IPS DF 6.9 (cell line): ENCODE data around the gene IPO7.
A peak's percentile ranks its signal among the peaks of the same experiment; 100 is the strongest.

Experiments used
- DNase-seq: peaks from one replicate; pipeline ENCODE4 v3.0.0-alpha.2; 2013; ENCODE audit warnings: low read depth, low spot score
- H3K27ac ChIP-seq: one replicate; pipeline ENCODE4 v1.5.1; 2013; ENCODE audit warnings: low read length, control low read depth
- H3K27me3 ChIP-seq: 2 replicates; pipeline ENCODE4 v1.6.1; 2013; ENCODE audit warnings: mild to moderate bottlenecking, low read length; ENCODE audit not compliant: control insufficient read depth, insufficient read depth
- H3K36me3 ChIP-seq: 2 replicates; pipeline ENCODE4 v1.6.1; 2013; ENCODE audit warnings: low read length; ENCODE audit not compliant: control insufficient read depth, insufficient read depth
- H3K4me1 ChIP-seq: 2 replicates; pipeline ENCODE4 v1.6.1; 2013; ENCODE audit warnings: low read length; ENCODE audit not compliant: control insufficient read depth, insufficient read depth
- H3K4me3 ChIP-seq: 2 replicates; pipeline ENCODE4 v1.5.1; 2013; ENCODE audit warnings: mild to moderate bottlenecking, low read length
- H3K9me3 ChIP-seq: 2 replicates; pipeline ENCODE4 v1.6.1; 2013; ENCODE audit warnings: low read length, inconsistent platforms; ENCODE audit not compliant: control insufficient read depth, insufficient read depth
- WGBS: extraction: QIAGEN DNeasy Blood & Tissue Kit; methylation state at CpG from one replicate; pipeline ENCODE4 v1.1.7; 2013; ENCODE audit warnings: mixed read lengths, missing lambda C conversion rate; ENCODE audit not compliant: insufficient read length, insufficient coverage; 5-methylcytosine and 5-hydroxymethylcytosine counted together

The IPO7 gene

DNA sequence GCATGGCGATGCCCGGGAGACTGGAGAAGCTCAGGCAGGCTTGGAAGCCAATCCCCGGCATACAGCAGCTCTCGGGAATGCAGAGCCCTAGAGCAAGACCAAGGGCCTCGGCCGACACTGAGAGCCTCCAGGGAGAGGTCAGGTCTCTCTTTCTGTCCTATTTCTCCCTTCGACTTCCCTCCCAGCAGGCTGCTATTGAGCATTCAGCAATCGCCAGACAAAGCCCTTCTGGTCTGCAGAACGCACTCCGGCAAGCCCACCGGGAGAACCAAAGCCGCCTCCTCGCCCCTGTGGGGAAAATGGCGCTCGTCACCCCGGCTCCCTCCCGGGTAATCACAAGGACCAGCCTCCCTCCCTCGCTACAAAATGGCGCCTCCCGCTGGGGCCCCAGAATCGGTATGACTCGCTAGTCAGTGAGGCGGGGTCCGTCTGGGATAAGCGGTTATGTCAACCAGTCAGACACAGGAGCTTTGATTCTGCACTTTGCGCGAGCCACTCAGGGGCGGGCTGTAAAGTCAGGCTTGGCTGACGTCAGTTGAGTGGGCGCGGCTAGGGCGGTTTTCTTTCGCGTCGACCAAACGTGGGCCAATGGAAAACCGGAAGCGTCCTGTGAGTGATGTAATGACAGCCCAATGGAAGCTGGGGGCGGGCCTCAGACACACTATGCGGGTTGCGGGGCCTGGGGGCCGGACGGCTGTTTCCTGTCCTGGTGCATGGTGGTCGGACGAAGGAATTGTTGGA is 76.0 kb downstream of the IPO7 start, which contains the start of gene ZNF143:
TSS of gene ZNF143 (plus strand) at position 691 of the 741 bp plus-strand sequence. CDS start 10,297 bp downstream, outside the sequence.
- H3K36me3 ChIP-seq, result no peaks in the 10 kb centered on the region
- peak; percentile 100 for DNase-seq
- no peaks in the 10 kb centered on the region for H3K27me3 ChIP-seq
- no peaks in the 10 kb centered on the region for H3K4me1 ChIP-seq
- no CpG with 5 or more reads among the region's 45 CpGs for WGBS
- peak within 1 kb of the TSS; percentile 0 for H3K27ac ChIP-seq
- no peaks in the 10 kb centered on the region for H3K9me3 ChIP-seq
- peak within 1 kb of the TSS; percentile 76 for H3K4me3 ChIP-seq

GRCh38 chr11:9461063-9461759 is 76.8 kb downstream of the IPO7 start:
- H3K36me3 ChIP-seq, result no peaks in the 10 kb centered on the region
- no peak overlapping the region for H3K27ac ChIP-seq
- no peak for DNase-seq
- H3K27me3 ChIP-seq, result no peaks in the 10 kb centered on the region
- no peaks in the 10 kb centered on the region for H3K4me1 ChIP-seq
- H3K9me3 ChIP-seq, result no peaks in the 10 kb centered on the region
- H3K4me3 ChIP-seq, result peak overlapping the region; percentile 64; the same call in 1 of the 2 replicates
- no CpG with 5 or more reads among the region's 57 CpGs for WGBS

GRCh38 chr11:9461760-9462134 is 77.3 kb downstream of the IPO7 start:
- H3K4me3 ChIP-seq, result peak overlapping the region; percentile 64; the same call in 1 of the 2 replicates
- H3K36me3 ChIP-seq, result no peaks in the 10 kb centered on the region
- no peak overlapping the region for H3K27ac ChIP-seq
- no peaks in the 10 kb centered on the region for H3K9me3 ChIP-seq
- no peaks in the 10 kb centered on the region for H3K27me3 ChIP-seq
- no CpG with 5 or more reads among the region's 10 CpGs for WGBS
- no peak for DNase-seq
- H3K4me1 ChIP-seq, result no peaks in the 10 kb centered on the region

GRCh38 chr11:9462172-9462799 is 77.8 kb downstream of the IPO7 start:
- H3K4me1 ChIP-seq, result no peaks in the 10 kb centered on the region
- H3K27ac ChIP-seq, result no peak overlapping the region
- H3K4me3 ChIP-seq, result no peak overlapping the region
- H3K9me3 ChIP-seq, result no peaks in the 10 kb centered on the region
- no peak for DNase-seq
- no peaks in the 10 kb centered on the region for H3K36me3 ChIP-seq
- no CpG with 5 or more reads among the region's 16 CpGs for WGBS
- H3K27me3 ChIP-seq, result no peaks in the 10 kb centered on the region

GRCh38 chr11:9462806-9463537 is 78.5 kb downstream of the IPO7 start:
- H3K27me3 ChIP-seq, result no peaks in the 10 kb centered on the region
- H3K36me3 ChIP-seq, result no peaks in the 10 kb centered on the region
- H3K9me3 ChIP-seq, result no peaks in the 10 kb centered on the region
- no peak for DNase-seq
- WGBS, result no CpG with 5 or more reads among the region's 8 CpGs
- H3K4me3 ChIP-seq, result no peak overlapping the region
- H3K4me1 ChIP-seq, result no peaks in the 10 kb centered on the region
- H3K27ac ChIP-seq, result no peak overlapping the region

DNA sequence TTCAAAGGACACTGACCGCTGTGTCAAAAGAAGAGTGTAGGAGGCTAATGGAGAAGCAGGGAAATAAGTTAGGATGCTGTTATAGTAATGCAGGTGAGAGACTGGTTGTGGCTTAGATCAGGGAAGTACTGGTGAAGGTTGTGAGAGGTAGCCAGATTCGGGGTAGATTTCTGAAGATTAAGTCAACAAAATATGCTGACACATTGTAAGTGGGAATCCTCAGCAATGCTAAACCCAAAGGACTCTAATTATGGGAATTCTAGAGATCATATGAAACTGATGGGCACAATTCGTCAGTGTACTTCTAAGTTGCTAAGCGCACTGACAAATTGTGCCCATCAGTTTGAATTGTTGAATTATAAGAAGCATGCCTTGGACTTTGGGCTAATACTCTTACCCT is 86.3 kb downstream of the IPO7 start:
- H3K27ac ChIP-seq, result no peak overlapping the region
- WGBS, result no CpG with 5 or more reads among the region's 4 CpGs

DNA sequence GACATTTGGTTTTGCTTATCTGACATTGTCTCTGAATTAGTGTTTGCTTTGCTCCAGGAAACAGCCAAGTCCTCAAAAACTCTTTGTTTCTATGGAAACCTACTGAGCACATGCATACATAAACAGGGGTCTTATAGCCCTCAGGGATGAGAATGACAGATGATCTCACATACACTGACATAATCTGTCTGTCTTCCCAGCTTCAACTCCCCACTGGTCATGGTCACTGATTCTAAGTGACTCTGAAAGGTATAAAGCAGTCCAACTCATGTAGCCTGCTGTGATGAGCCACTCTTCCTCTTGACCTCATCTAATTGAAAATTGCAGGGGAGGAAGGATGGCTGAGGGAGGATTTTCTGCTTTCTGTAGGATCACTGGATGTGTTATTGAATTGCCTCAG is 89.0 kb downstream of the IPO7 start:
- no peak overlapping the region for H3K27ac ChIP-seq

More for the DNA sequence above, 86.3 kb downstream of the IPO7 start:
- H3K4me3 ChIP-seq, result no peak overlapping the region
- no peaks in the 10 kb centered on the region for H3K9me3 ChIP-seq
- H3K4me1 ChIP-seq, result no peaks in the 10 kb centered on the region
- H3K27me3 ChIP-seq, result no peaks in the 10 kb centered on the region
- DNase-seq, result no peak
- peaks cover 3% of the 10 kb centered on the region; the same call in 1 of the 2 replicates for H3K36me3 ChIP-seq

DNA sequence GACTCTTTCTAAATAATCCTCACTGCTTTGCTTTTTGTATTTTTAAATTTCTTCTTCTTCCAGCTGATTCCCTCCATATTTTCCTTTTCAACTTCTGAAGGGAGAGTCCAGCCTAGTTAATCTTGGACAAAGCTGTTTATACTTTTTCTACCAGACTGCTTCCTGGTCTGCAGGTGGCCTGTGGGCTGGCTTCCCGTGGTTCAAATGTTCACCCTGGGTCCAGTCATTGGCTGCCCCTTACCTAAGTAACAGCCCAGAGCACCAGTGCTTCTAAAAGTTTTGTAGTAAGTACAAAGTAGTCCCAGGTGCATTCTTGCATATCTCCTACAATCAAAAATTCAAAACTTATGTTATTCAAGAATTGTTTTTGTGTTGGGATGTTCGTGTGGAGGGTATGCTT is 95.4 kb downstream of the IPO7 start:
- WGBS, result no CpG with 5 or more reads among the region's 2 CpGs
- Histone ChIP-seq H3K27me3 (no peaks in the 10 kb centered on the region), H3K36me3 (peaks cover 9% of the 10 kb centered on the region; the same call in 1 of the 2 replicates), H3K4me1 (no peaks in the 10 kb centered on the region), H3K4me3 (no peak overlapping the region), H3K9me3 (no peaks in the 10 kb centered on the region), H3K27ac (no peak overlapping the region)
- DNase-seq, result no peak

More for the DNA sequence above, 89.0 kb downstream of the IPO7 start:
- Histone ChIP-seq H3K4me3 (no peak overlapping the region), H3K27me3 (no peaks in the 10 kb centered on the region), H3K9me3 (no peaks in the 10 kb centered on the region), H3K36me3 (peaks cover 5% of the 10 kb centered on the region; the same call in 1 of the 2 replicates), H3K4me1 (no peaks in the 10 kb centered on the region)
- no peak for DNase-seq

DNA sequence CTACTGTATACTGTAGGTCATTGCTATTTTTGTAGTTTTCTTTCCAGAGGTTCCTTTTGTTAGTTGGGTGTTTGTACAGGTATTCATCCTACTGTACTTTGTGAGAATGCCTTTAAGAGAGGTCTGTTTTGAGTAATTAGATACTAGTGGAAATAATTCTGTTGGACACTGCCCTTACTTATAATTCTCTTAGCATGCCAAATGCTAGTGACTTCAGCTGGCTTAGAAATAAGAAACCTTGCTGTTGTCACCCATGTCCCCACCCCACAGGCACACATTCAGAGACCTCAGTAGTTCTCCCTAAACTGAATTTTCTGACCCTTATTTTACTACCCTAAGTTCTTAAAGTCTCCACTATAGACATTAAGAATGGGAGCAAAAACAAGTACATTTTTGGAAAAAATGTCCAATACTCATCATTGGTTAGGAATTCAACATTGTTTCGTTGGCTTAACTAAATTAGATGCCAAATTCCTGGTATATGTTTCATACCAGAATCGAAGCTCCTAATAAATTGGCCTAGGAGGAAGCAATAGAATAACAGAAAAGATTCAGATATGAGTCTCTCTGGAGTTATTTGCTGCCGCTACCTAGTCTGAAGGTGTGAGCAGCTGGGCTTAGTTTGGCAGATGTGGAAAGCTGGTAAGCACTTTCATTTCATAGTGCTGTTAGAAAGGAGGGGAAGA is 104.8 kb downstream of the IPO7 start:
- Histone ChIP-seq H3K4me3 (no peak overlapping the region), H3K4me1 (no peaks in the 10 kb centered on the region), H3K27ac (no peak overlapping the region), H3K9me3 (no peaks in the 10 kb centered on the region), H3K36me3 (peaks cover 7% of the 10 kb centered on the region; the same call in 1 of the 2 replicates), H3K27me3 (no peaks in the 10 kb centered on the region)
- WGBS, result no CpG with 5 or more reads among the region's 3 CpGs
- no peak for DNase-seq
